Fibroblast of lung (primary cell): ENCODE measurements around the gene YRDC. TPM values are rescaled to one million over a fixed set of nuclear protein-coding genes. Genes with fewer than 3 reads are reported as not detected.
A peak's percentile ranks its signal among the peaks of the same experiment; 100 is the strongest.

Source experiments
- DNase-seq, 2 donors: peaks; one replicate each; pipeline versions ENCODE4 v3.0.0 to v3.0.0-alpha.2; 2010; ENCODE audit warnings: low read depth in 2 of 2
- H2AFZ ChIP-seq: 2 replicates; pipeline ENCODE4 v1.5.1; 2012; ENCODE audit warnings: low read length, control low read depth, inconsistent platforms
- H3K27ac ChIP-seq: 2 replicates; pipeline ENCODE4 v1.5.1; 2011; ENCODE audit warnings: low read length, control low read depth; ENCODE audit not compliant: insufficient read depth
- H3K27me3 ChIP-seq: 2 replicates; pipeline ENCODE4 v1.5.1; 2011; ENCODE audit warnings: mild to moderate bottlenecking, low read length; ENCODE audit not compliant: control insufficient read depth, insufficient read depth
- H3K36me3 ChIP-seq: 2 replicates; pipeline ENCODE4 v1.5.1; 2011; ENCODE audit warnings: low read length; ENCODE audit not compliant: control insufficient read depth, insufficient read depth
- H3K4me1 ChIP-seq: 2 replicates; pipeline ENCODE4 v1.5.1; 2011; ENCODE audit warnings: low read length; ENCODE audit not compliant: control insufficient read depth, insufficient read depth; ENCODE audit errors: extremely low read depth
- H3K4me2 ChIP-seq: 2 replicates; pipeline ENCODE4 v1.5.1; 2011; ENCODE audit warnings: low read length, control low read depth; ENCODE audit not compliant: insufficient read depth; ENCODE audit errors: extremely low read depth
- H3K4me3 ChIP-seq, 4 experiments: fragments of 200-600 bp in 1 of 4; sonication (generic) in 1 of 4; replicated peaks in 1 of 4; 2 replicates each; pipeline ENCODE4 v1.5.1; 2011 to 2016; ENCODE audit warnings: low read length in 4 of 4, low read depth in 3 of 4, mild to moderate bottlenecking in 3 of 4, control low read depth in 2 of 4, inconsistent platforms in 1 of 4, mixed read lengths in 1 of 4; ENCODE audit not compliant: insufficient read depth in 1 of 4; ENCODE audit errors: control extremely low read depth in 1 of 4
- H3K79me2 ChIP-seq: 2 replicates; pipeline ENCODE4 v1.5.1; 2012; ENCODE audit warnings: mild to moderate bottlenecking, low read length, inconsistent platforms; ENCODE audit not compliant: control insufficient read depth, insufficient read depth
- H3K9ac ChIP-seq: 2 replicates; pipeline ENCODE4 v1.5.1; 2011; ENCODE audit warnings: mild to moderate bottlenecking, low read length, control low read depth; ENCODE audit not compliant: insufficient read depth
- H3K9me3 ChIP-seq: 2 replicates; pipeline ENCODE4 v1.5.1; 2012; ENCODE audit warnings: low read depth, low read length; ENCODE audit not compliant: control insufficient read depth, insufficient read depth
- H4K20me1 ChIP-seq: 2 replicates; pipeline ENCODE4 v1.5.1; 2011; ENCODE audit warnings: low read length; ENCODE audit not compliant: control insufficient read depth, insufficient read depth; ENCODE audit errors: extremely low read depth
- CTCF ChIP-seq, 2 donors: IDR thresholded peaks in 1 of 2; conservative IDR thresholded peaks in 1 of 2; 1 replicate in 1 of 2; 2 replicates in 1 of 2; pipeline ENCODE4 v1.5.1; 2011 to 2012; ENCODE audit warnings: low read length in 2 of 2, control low read depth in 1 of 2, inconsistent platforms in 1 of 2, low read depth in 1 of 2, mild to moderate bottlenecking in 1 of 2
- EZH2 ChIP-seq: IDR thresholded peaks from 2 replicates; pipeline ENCODE4 v1.5.1; 2012; ENCODE audit warnings: low read length, control low read depth, mild to moderate bottlenecking; ENCODE audit errors: missing control alignments
- polyA plus RNA-seq, 2 donors: library from polyadenylated mRNA; depleted of rRNA in 1 of 2; stranded (reverse) in 1 of 2; unstranded in 1 of 2; fragments of >200 nt; gene quantifications; 2 replicates each; pipeline ENCODE4 v1.2.1, GENCODE V29; 2011 to 2012; ENCODE audit warnings: missing spikeins in 1 of 2
- total RNA-seq: library from RNA; depleted of rRNA; stranded (reverse); fragments of >200 nt; gene quantifications from 2 replicates; pipeline ENCODE4 v1.2.1, GENCODE V29; 2014

YRDC gene
- total and polyA plus RNA-seq, 2 donors (not counting 1 experiment from before 2014, with no cell fraction given) = 9.9 to 14.0 TPM

GRCh38 chr1:37851782-37852210 is 43.8 kb upstream of the YRDC start:
- TF ChIP-seq EZH2 (no peak), CTCF (conservative IDR thresholded peaks at IDR 0.05 in 1 of 2, IDR thresholded peaks at IDR 0.05 in 1 of 2; ENCODE audit: low read depth in 1 of 2, low read length in 2 of 2) (no peak)
- no peaks in the 10 kb centered on the region for H3K27me3 ChIP-seq
- H3K79me2 ChIP-seq = peaks cover 54% of the 10 kb centered on the region
- H3K9me3 ChIP-seq = no peaks in the 10 kb centered on the region
- peak in 1 of 2 donors; percentile 21 for DNase-seq
- H3K4me2 ChIP-seq = no peak overlapping the region
- no peak overlapping the region for H3K4me3 ChIP-seq
- no peaks in the 10 kb centered on the region for H4K20me1 ChIP-seq
- H3K27ac ChIP-seq = no peak overlapping the region
- no peak overlapping the region for H3K9ac ChIP-seq
- no peak overlapping the region for H2AFZ ChIP-seq
- H3K4me1 ChIP-seq = no peaks in the 10 kb centered on the region
- H3K36me3 ChIP-seq = no peaks in the 10 kb centered on the region

- Histone ChIP-seq H3K9me3 (no peaks in the 10 kb centered on the region), H2AFZ (no peak overlapping the region), H3K79me2 (peaks cover 57% of the 10 kb centered on the region), H3K27me3 (no peaks in the 10 kb centered on the region), H4K20me1 (no peaks in the 10 kb centered on the region), H3K4me3 (no peak overlapping the region), H3K4me1 (no peaks in the 10 kb centered on the region), H3K36me3 (no peaks in the 10 kb centered on the region), H3K4me2 (peak overlapping the region; percentile 16), H3K9ac (no peak overlapping the region), H3K27ac (no peak overlapping the region)
- TF ChIP-seq EZH2 (no peak), CTCF (conservative IDR thresholded peaks at IDR 0.05 in 1 of 2, IDR thresholded peaks at IDR 0.05 in 1 of 2; ENCODE audit: low read depth in 1 of 2, low read length in 2 of 2) (no peak)
- DNase-seq = no peak
Observed at GRCh38 chr1:37851262-37851661, 43.3 kb upstream of the YRDC start.

GRCh38 chr1:37850352-37850955 is 42.4 kb upstream of the YRDC start:
- no peak overlapping the region for H3K4me3 ChIP-seq
- no peak for DNase-seq
- no peak overlapping the region for H3K27ac ChIP-seq
- H3K4me2 ChIP-seq = no peak overlapping the region
- H3K9ac ChIP-seq = no peak overlapping the region
- no peak overlapping the region for H2AFZ ChIP-seq
- H3K79me2 ChIP-seq = peaks cover 57% of the 10 kb centered on the region
- H3K9me3 ChIP-seq = no peaks in the 10 kb centered on the region
- no peak for TF ChIP-seq CTCF (conservative IDR thresholded peaks at IDR 0.05 in 1 of 2, IDR thresholded peaks at IDR 0.05 in 1 of 2; ENCODE audit: low read depth in 1 of 2, low read length in 2 of 2)
- TF ChIP-seq EZH2 = no peak
- H3K27me3 ChIP-seq = no peaks in the 10 kb centered on the region
- H4K20me1 ChIP-seq = no peaks in the 10 kb centered on the region
- H3K4me1 ChIP-seq = no peaks in the 10 kb centered on the region
- H3K36me3 ChIP-seq = no peaks in the 10 kb centered on the region
